H7 (cell line): Measurements from ENCODE around the gene GAGE12D. TPM values are rescaled to one million over a fixed set of nuclear protein-coding genes. Genes with fewer than 3 reads are reported as not detected.
"Not testable (repeated sequence)": the region's sequence is repeated elsewhere in the genome, so short reads cannot be mapped to it uniquely, and the experiment has no call there.

Experiments used
- DNase-seq: peaks from one replicate; pipeline ENCODE4 v3.0.0; 2012
- H3K27me3 ChIP-seq: 2 replicates; pipeline ENCODE4 v1.6.0; 2011; ENCODE audit warnings: mild to moderate bottlenecking, low read length; ENCODE audit not compliant: control insufficient read depth, insufficient read depth
- H3K36me3 ChIP-seq: replicated peaks from 2 replicates; pipeline ENCODE4 v1.5.1; 2011; ENCODE audit warnings: low read length; ENCODE audit not compliant: control insufficient read depth, insufficient read depth
- H3K4me3 ChIP-seq: 2 replicates; pipeline ENCODE4 v1.5.1; 2011; ENCODE audit warnings: low read depth, mild to moderate bottlenecking, control low read depth, low read length, moderate library complexity; ENCODE audit not compliant: insufficient read depth
- total RNA-seq: library from RNA; depleted of rRNA; stranded (reverse); fragments of >200 nt; shearing (Covaris generic); gene quantifications from 2 replicates; pipeline ENCODE4 v1.2.3, GENCODE V29; 2014; rRNA removed

GAGE12D gene, protein sequence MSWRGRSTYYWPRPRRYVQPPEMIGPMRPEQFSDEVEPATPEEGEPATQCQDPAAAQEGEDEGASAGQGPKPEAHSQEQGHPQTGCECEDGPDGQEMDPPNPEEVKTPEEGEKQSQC
- not detected in 2 replicates for total RNA-seq

GRCh38 chrX:49541433-49541832 lies at the start of gene GAGE12D:
GAGE12D (plus strand) TSS chrX:49541733; CDS start chrX:49542888, 1,155 bp downstream.
- H3K27me3 ChIP-seq, H3K4me3 ChIP-seq, DNase-seq, H3K36me3 ChIP-seq: not testable (repeated sequence)

- H3K27me3 ChIP-seq, DNase-seq, H3K4me3 ChIP-seq, H3K36me3 ChIP-seq: not testable (repeated sequence)
Observed at GRCh38 chrX:49531877-49532276, 9.7 kb upstream of the GAGE12D start, which contains the start of gene GAGE12C. GAGE12C (plus strand) TSS chrX:49532177; CDS start chrX:49533332, 1,155 bp downstream.

GRCh38 chrX:49550989-49551388 lies 9.5 kb downstream of the GAGE12D start, which contains the start of gene GAGE12E:
GAGE12E (plus strand) TSS chrX:49551289; CDS start chrX:49552444, 1,155 bp downstream.
- H3K36me3 ChIP-seq, H3K27me3 ChIP-seq, DNase-seq, H3K4me3 ChIP-seq: not testable (repeated sequence)

- not testable (repeated sequence) for H3K4me3 ChIP-seq, DNase-seq, H3K36me3 ChIP-seq, H3K27me3 ChIP-seq
Observed at GRCh38 chrX:49560542-49560941, 19.0 kb downstream of the GAGE12D start, which contains the start of gene GAGE12F. GAGE12F (plus strand) TSS chrX:49560842; CDS start chrX:49561997, 1,155 bp downstream.

DNA sequence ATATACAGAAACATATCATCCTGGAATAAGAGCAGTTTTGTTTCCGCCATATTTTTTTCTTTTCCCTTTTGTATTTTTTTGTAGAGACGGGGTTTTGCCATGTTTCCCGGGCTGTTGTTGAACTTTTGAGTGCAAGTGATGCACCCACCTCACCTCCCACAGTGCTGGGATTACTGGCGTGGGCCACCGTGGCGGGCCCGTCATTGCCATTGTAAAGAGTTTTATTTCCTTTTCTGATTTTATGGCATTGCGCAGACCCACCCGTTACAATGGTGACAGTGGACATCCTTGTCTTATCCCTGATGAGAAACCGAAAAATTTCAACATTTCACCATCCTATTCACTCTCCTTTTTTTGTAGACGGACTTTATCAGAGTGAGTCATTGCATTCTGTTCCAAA lies 27.2 kb downstream of the GAGE12D start:
- H3K27me3 ChIP-seq, H3K36me3 ChIP-seq, DNase-seq, H3K4me3 ChIP-seq: not testable (repeated sequence)

DNA sequence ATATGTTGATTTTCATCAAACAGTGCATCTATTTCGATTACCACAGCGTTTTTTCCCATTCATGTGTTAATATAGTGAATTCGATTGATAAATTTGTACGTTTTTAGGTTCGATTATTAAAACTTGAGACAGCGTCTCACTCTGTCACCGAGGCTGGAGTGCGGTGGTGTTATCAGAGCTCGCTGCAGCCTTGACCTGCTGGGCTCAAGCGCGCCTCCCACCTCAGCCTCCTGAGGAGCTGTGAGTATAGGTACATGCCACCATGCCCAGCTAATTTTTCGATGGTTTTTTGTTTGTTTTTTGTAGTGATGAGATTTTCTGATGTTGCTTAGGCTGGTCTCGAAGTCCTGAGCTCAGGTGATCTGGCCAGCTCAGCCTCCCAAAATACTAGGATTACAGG lies 27.6 kb downstream of the GAGE12D start:
- not testable (repeated sequence) for H3K36me3 ChIP-seq, H3K27me3 ChIP-seq, H3K4me3 ChIP-seq, DNase-seq

DNA sequence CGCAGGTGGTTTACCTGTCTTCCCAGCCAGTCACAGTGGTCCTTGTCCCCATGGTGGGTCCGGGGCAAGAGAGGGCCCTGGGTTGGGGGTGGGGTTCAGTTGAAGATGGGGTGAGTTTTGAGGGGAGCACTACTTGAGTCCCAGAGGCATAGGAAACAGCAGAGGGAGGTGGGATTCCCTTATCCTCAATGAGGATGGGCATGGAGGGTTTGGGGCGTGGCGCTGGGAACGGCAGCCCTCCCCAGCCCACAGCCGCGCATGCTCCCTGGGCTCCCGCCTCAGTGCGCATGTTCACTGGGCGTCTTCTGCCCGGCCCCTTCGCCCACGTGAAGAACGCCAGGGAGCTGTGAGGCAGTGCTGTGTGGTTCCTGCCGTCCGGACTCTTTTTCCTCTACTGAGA lies 28.6 kb downstream of the GAGE12D start, which contains the start of gene GAGE12G:
Gene GAGE12G, plus strand, starts transcription at position 301 of the 400 bp plus-strand sequence. CDS start 1,155 bp downstream, outside the sequence.
- H3K27me3 ChIP-seq, H3K36me3 ChIP-seq, H3K4me3 ChIP-seq, DNase-seq: not testable (repeated sequence)

GRCh38 chrX:49579649-49580048 lies 38.1 kb downstream of the GAGE12D start, which contains the start of gene GAGE12H:
GAGE12H (plus strand) TSS chrX:49579949; CDS start chrX:49581104, 1,155 bp downstream.
- not testable (repeated sequence) for H3K36me3 ChIP-seq, H3K4me3 ChIP-seq, H3K27me3 ChIP-seq, DNase-seq

DNA sequence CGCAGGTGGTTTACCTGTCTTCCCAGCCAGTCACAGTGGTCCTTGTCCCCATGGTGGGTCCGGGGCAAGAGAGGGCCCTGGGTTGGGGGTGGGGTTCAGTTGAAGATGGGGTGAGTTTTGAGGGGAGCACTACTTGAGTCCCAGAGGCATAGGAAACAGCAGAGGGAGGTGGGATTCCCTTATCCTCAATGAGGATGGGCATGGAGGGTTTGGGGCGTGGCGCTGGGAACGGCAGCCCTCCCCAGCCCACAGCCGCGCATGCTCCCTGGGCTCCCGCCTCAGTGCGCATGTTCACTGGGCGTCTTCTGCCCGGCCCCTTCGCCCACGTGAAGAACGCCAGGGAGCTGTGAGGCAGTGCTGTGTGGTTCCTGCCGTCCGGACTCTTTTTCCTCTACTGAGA lies 47.7 kb downstream of the GAGE12D start, which contains the start of gene GAGE2A:
Gene GAGE2A, plus strand, starts transcription at position 301 of the 400 bp plus-strand sequence. CDS start 1,155 bp downstream, outside the sequence.
- H3K27me3 ChIP-seq, DNase-seq, H3K36me3 ChIP-seq, H3K4me3 ChIP-seq: not testable (repeated sequence)

DNA sequence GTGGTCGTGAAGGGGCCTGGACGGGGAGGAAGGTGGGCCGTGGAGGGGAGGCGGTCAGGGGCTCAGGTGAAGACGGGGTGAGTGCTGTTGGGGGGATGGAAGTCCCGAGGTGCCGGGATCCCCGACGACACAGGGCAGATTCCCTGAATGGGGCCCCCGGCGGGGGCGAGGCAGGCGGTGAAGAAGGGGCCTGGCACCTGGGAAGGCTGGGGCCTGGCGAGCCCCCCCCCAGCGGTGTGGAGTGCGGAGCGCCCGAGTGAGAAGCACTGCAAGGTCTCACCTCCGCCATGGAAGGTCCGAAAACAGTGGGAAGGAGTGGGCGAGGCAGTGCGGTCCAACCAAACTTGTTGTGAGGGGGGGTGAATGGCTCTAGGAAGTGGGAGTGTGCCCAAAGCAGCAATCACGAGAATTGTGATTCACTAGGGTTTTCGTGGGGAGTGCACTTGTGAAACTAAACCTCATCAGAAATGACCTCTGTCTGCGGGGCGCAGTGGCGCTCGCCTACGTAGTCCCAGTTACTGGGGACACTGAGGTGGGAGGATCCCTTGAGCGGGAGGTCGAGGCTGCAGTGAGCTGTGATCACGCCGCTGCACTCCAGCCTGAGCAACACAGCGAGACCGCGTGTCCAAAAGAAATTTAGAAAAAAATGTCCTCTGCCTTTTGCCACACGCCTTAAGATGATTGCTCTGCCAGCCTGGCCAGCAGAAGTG lies 48.4 kb downstream of the GAGE12D start:
- H3K36me3 ChIP-seq, DNase-seq, H3K27me3 ChIP-seq, H3K4me3 ChIP-seq: not testable (repeated sequence)

- DNase-seq, H3K27me3 ChIP-seq, H3K4me3 ChIP-seq, H3K36me3 ChIP-seq: not testable (repeated sequence)
Observed at GRCh38 chrX:49590488-49590887, 49.0 kb downstream of the GAGE12D start.

Other genes starting within 250 kb of the GAGE12D start
- not detected in 2 replicates for gene GAGE10, start 238.1 kb upstream of the GAGE12D start, total RNA-seq
- not detected in 2 replicates for gene GAGE12J, start 219.7 kb upstream of the GAGE12D start, total RNA-seq
- not detected in 2 replicates for gene GAGE13, start 210.2 kb upstream of the GAGE12D start, total RNA-seq
- not detected in 2 replicates for gene GAGE12C, start 9.6 kb upstream of the GAGE12D start, total RNA-seq
- not detected in 2 replicates for gene GAGE12E, start 9.6 kb downstream of the GAGE12D start, total RNA-seq
- not detected in 2 replicates for gene GAGE12F, start 19.1 kb downstream of the GAGE12D start, total RNA-seq
- gene GAGE12G, start 28.7 kb downstream of the GAGE12D start, total RNA-seq, result not detected in 2 replicates
- gene GAGE12H, start 38.2 kb downstream of the GAGE12D start, total RNA-seq, result not detected in 2 replicates
- gene GAGE2A, start 47.8 kb downstream of the GAGE12D start, total RNA-seq, result 0.70 TPM in 1 of 2 replicates, not detected in the other
- gene GAGE1, start 57.3 kb downstream of the GAGE12D start, total RNA-seq, result not detected in 2 replicates
- gene PAGE1, start 154.3 kb downstream of the GAGE12D start, total RNA-seq, result not detected in 2 replicates